GM12873 (cell line): ENCODE results near the gene MAML3.

ENCODE experiments used
- TF ChIP-seq, protein P1 (sequence below): IDR thresholded peaks from 2 replicates; pipeline ENCODE4 v1.5.1; 2012; ENCODE audit warnings: low read depth, mild to moderate bottlenecking, moderate library complexity, low read length, control low read depth; ENCODE audit not compliant: insufficient read depth; ENCODE audit errors: missing control alignments

Gene MAML3

DNA sequence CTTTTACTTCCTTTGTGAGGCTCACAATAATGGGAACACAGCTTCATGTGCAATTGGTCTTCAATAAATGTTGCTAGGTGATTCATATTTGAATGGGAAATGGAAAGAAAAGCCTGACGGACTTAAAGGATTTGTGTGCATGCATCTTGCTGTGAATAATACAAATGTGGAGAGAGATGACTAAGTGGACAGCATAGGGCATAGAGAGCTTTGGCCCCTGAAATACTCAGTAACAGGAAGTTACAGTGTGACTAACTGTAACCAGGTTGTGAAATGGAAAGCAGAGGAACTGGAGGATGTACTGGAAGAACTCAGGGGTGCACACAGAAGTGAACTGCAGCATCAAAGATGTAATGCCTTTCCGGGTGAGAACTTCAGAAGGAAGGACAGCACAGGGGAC is 281.7 kb downstream of the MAML3 start:
- TF ChIP-seq, protein P1, sequence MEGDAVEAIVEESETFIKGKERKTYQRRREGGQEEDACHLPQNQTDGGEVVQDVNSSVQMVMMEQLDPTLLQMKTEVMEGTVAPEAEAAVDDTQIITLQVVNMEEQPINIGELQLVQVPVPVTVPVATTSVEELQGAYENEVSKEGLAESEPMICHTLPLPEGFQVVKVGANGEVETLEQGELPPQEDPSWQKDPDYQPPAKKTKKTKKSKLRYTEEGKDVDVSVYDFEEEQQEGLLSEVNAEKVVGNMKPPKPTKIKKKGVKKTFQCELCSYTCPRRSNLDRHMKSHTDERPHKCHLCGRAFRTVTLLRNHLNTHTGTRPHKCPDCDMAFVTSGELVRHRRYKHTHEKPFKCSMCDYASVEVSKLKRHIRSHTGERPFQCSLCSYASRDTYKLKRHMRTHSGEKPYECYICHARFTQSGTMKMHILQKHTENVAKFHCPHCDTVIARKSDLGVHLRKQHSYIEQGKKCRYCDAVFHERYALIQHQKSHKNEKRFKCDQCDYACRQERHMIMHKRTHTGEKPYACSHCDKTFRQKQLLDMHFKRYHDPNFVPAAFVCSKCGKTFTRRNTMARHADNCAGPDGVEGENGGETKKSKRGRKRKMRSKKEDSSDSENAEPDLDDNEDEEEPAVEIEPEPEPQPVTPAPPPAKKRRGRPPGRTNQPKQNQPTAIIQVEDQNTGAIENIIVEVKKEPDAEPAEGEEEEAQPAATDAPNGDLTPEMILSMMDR = no peak

DNA sequence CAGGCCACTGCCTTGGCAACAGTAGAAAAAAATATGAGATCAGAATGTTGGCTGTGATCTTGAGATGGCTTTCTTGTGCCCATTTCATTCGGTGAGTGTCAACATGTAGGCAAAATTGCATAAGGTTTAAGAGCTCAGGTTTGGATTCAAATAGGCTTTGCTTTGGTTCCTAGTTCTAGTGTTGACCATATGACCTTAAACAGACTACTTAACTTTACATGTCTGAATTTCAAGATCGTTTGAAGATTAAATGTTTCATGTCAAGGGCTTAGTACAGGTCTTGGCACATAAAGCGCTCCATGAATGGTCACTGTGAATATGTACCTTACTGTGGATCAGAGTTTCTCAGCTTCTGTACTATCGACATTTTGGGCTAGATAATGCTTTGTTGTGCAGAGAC is 284.2 kb downstream of the MAML3 start:
- TF ChIP-seq, protein P1 = no peak

DNA sequence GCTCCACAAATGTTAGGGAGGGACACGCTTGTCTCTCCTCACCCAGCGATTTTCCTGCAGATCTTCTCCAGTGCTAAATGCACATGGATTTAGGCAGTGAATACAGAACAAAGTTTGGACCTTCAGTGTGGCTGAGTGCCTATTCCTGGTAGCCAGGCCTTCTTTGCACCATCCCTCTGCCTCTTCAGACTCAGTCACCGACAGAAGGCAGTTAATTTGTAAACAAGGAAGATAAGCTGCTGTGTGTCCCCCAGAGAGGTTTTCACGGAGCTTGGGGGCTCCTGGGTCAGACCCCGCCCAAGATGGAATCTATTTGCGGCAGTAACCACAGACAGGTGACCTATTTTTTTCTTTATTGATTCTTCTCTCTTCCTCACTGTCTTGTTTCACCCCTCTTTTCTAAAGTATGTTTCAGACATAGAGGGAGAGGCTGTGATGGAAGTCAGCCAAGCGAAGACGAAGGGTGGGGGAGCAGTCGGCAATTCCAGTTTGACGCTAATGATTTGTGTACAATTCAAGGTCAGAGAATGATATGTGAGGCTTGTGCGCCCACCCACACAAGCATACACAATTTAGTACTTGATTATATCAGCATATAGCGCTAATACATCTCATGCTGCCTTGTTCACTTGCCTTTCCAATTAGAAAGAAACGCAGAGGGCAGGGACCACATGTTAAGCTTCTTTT is 287.6 kb downstream of the MAML3 start:
- TF ChIP-seq, protein P1 = no peak

DNA sequence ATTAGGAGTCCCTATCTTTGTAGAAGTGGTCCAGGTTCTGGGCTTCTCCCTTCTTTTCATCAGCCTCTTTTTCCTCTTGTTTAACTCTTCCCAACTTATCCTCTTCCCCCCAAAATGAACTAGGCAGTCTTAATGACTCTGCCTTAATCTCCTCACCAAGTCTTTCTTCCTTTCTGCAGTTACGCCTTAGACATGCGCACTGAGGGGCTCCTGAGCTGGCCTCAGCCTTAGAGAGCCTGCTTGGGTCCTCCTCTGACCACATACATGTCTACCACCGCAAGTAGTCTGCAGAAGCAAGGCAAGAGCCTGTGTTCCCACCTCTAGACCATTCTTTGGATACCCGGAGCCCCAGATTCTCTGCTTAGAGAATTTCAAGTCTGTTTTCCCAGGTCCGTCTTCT is 288.4 kb downstream of the MAML3 start:
- TF ChIP-seq, protein P1 = no peak

DNA sequence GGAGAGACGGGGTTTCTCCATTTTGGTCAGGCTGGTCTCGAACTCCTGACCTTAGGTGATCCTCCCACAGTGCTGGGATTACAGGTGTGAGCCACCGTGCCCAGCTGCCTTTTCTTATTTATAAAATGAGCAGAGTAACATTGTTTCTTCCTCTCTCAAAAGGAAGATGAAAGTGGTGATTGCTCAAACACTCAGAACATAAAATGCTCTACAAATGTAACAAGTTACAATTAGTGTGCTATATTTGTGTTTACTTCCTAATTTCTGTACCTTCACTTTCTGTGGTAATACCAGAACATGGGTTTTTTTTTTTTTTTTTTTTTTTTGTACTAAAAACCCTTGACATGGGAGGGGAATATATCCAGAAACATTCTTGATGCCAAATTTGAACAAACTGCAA is 290.5 kb downstream of the MAML3 start:
- TF ChIP-seq, protein P1 = no peak

DNA sequence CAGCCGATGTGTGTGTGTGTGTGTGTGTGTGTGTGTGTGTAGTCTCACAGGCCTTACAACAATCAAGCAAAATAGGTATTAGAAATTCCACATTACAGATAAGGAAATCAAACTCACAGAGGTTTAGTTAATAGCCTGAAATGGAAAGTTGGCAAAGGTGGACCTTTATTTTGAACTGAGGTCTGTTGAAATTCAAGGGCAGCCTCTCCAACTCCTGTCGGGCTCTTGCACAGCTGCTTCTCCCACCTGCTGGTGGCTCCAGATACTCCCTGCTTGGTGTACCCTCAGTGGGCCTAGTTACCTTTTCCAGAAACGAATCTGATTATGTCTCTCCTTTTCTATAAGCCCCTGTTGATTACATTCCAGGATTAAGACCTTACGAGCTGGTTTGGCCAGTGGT is 292.5 kb downstream of the MAML3 start:
- TF ChIP-seq, protein P1 = no peak

DNA sequence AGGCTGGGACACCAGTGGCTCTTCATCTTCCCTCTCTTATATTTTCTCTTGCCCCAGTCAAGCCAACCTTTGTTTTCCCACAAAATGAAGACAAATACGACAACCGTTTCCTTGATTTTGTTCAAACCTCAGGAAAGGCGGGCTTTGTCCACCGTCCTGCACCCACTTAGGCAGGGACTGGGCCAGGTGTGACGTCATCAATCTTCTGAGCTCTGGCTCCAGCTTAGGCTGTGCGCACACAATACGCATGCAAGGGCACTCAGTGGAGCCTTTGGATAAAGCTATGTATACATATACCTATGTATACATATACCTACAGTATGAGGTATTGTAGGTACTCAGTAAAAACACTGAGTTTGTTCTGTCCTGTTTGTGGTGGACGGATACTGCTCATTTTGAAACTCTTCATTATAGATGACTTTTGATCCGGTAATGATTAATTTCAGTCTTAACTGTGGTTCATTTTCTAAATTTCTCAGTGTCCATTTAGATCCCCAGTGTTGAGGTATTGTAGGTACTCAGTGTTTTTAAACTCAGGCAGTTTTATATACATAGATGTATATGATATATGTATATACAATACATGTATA is 293.5 kb downstream of the MAML3 start:
- TF ChIP-seq, protein P1 = no peak
